ENCODE measurements around the gene AKAP6. TPM values are rescaled to one million over a fixed set of nuclear protein-coding genes. Genes with fewer than 3 reads are reported as not detected.
A peak's percentile ranks its signal among the peaks of the same experiment; 100 is the strongest.

AKAP6 gene
- total RNA-seq, 8 experiments from 2014 or later = 0.76 to 92.9 (median 54.0) TPM

DNA sequence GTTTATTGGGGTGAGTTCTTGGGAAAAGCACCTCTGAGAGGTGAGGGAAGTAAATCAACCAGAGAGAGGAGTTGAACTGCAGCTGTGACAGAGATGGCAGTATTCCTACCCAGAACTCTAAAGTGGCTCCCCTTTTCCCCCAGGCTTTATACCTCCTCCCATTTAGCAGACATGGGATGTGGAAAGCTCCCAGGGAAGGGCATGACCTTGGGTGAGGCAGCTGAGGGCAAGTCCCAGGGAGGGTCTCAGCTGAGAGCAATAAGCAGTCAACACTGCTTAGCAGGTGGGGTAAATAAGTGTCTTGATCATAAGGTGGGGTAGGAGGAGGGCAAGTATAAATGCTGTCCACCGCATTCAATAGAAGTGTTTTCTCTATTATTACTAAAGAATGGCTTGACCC is 143.0 kb downstream of the AKAP6 start:
- in situ Hi-C loops (cut with MboI; ENCODE audit: low pct_unique_long_range_greater_than_20kb in 2 of 9, low sequenced_read_pairs in 9 of 9, unreplicated experiment in 9 of 9) = loop anchor here in 1 of 9 experiments (25.0 kb wide), 2 partner anchors 410 to 535 kb away; no protein-coding TSS in a partner anchor
- H3K4me1 ChIP-seq (replicated peaks in 1 of 2) = peaks cover 12 to 16% of the 10 kb centered on the region in 2 donors
- WGBS, 10 experiments = 67 to 100% (median 100%) methylated on average over 1 of the region's 1 CpG; no CpG with 5 or more reads in 7 of the 10 experiments
- ATAC-seq (replicated peaks in 6 of 8) = peak in 4 of 8 experiments; percentile 7 to 17 (median 14)
- H3K27ac ChIP-seq = no peak overlapping the region
- no peak overlapping the region for H3K4me3 ChIP-seq

- Histone ChIP-seq H3K27ac (no peak overlapping the region), H3K4me3 (no peak overlapping the region), H3K4me1 (replicated peaks in 1 of 2) (peaks cover 12 to 16% of the 10 kb centered on the region in 2 donors)
- in situ Hi-C loops (cut with MboI; ENCODE audit: low pct_unique_long_range_greater_than_20kb in 2 of 9, low sequenced_read_pairs in 9 of 9, unreplicated experiment in 9 of 9) = loop anchor here in 1 of 9 experiments (25.0 kb wide), 2 partner anchors 410 to 535 kb away; no protein-coding TSS in a partner anchor
- WGBS, 10 experiments = 10 to 66% (median 31%) methylated on average over 2 to 4 of the region's 4 CpGs; no CpG with 5 or more reads in 2 of the 10 experiments
- ATAC-seq (replicated peaks in 6 of 8) = peak; percentile 8 to 90 (median 55)
Observed at GRCh38 chr14:32472512-32473463, 143.7 kb downstream of the AKAP6 start.

GRCh38 chr14:32473464-32473855 is 144.4 kb downstream of the AKAP6 start:
- no peak for ATAC-seq (replicated peaks in 6 of 8)
- no peak overlapping the region for H3K27ac ChIP-seq
- 0 to 92% (median 76%) methylated on average over 1 to 3 of the region's 3 CpGs; no CpG with 5 or more reads in 3 of the 10 experiments for WGBS, 10 experiments

GRCh38 chr14:32474478-32475195 is 145.5 kb downstream of the AKAP6 start:
- Histone ChIP-seq H3K27ac (no peak overlapping the region), H3K4me1 (replicated peaks in 1 of 2) (peaks cover 12 to 16% of the 10 kb centered on the region in 2 donors)
- no peak for ATAC-seq (replicated peaks in 6 of 8)

More at GRCh38 chr14:32473464-32473855, 144.4 kb downstream of the AKAP6 start:
- peaks cover 12 to 16% of the 10 kb centered on the region in 2 donors for H3K4me1 ChIP-seq (replicated peaks in 1 of 2)
- in situ Hi-C loops (cut with MboI; ENCODE audit: low pct_unique_long_range_greater_than_20kb in 2 of 9, low sequenced_read_pairs in 9 of 9, unreplicated experiment in 9 of 9) = loop anchor here in 1 of 9 experiments (25.0 kb wide), 2 partner anchors 411 to 536 kb away; no protein-coding TSS in a partner anchor
- no peak overlapping the region for H3K4me3 ChIP-seq

GRCh38 chr14:32476532-32476931 is 147.4 kb downstream of the AKAP6 start:
- WGBS, 10 experiments = 0 to 93% (median 55%) methylated on average over 1 to 4 of the region's 4 CpGs; no CpG with 5 or more reads in 3 of the 10 experiments
- Histone ChIP-seq H3K4me3 (no peak overlapping the region), H3K27ac (no peak overlapping the region), H3K4me1 (replicated peaks in 1 of 2) (peaks cover 12 to 16% of the 10 kb centered on the region in 2 donors)
- in situ Hi-C loops (cut with MboI; ENCODE audit: low pct_unique_long_range_greater_than_20kb in 2 of 9, low sequenced_read_pairs in 9 of 9, unreplicated experiment in 9 of 9) = no loop called here
- no peak for ATAC-seq (replicated peaks in 6 of 8)

More at GRCh38 chr14:32474478-32475195, 145.5 kb downstream of the AKAP6 start:
- H3K4me3 ChIP-seq = no peak overlapping the region
- WGBS, 10 experiments = 45 to 100% (median 76%) methylated on average over 3 to 5 of the region's 5 CpGs
- in situ Hi-C loops (cut with MboI; ENCODE audit: low pct_unique_long_range_greater_than_20kb in 2 of 9, low sequenced_read_pairs in 9 of 9, unreplicated experiment in 9 of 9) = loop anchor here in 1 of 9 experiments (25.0 kb wide), 2 partner anchors 412 to 537 kb away; no protein-coding TSS in a partner anchor

- no peak for ATAC-seq (replicated peaks in 6 of 8)
- no peak overlapping the region for H3K4me3 ChIP-seq
- in situ Hi-C loops (cut with MboI; ENCODE audit: low pct_unique_long_range_greater_than_20kb in 2 of 9, low sequenced_read_pairs in 9 of 9, unreplicated experiment in 9 of 9) = no loop called here
- peaks cover 6 to 9% of the 10 kb centered on the region in 2 donors for H3K4me1 ChIP-seq (replicated peaks in 1 of 2)
- 0 to 100% (median 83%) methylated on average over 1 to 3 of the region's 3 CpGs; no CpG with 5 or more reads in 5 of the 10 experiments for WGBS, 10 experiments
- no peak overlapping the region for H3K27ac ChIP-seq
Observed at GRCh38 chr14:32477396-32477795, 148.3 kb downstream of the AKAP6 start.

DNA sequence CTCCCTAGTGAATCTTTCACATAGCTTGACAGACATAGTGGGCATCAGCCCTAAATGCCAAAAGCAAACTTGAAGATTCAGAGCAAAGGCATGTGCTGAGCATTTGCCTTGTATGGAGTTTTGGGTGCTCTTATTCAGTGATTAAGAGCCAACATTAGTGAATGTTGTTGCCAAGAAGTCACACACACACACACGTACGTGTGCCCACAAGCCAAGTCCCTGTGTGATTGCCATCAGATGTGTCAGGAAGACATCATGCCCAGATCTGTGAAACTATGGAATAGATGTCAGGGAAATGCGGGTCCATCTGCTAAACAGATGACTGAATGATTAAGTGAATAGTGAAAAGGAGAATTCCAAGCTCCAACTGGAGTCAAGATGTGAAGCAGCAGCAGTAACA is 149.0 kb downstream of the AKAP6 start:
- 0 to 100% (median 100%) methylated on average over 1 to 2 of the region's 3 CpGs; no CpG with 5 or more reads in 7 of the 10 experiments for WGBS, 10 experiments
- in situ Hi-C loops (cut with MboI; ENCODE audit: low pct_unique_long_range_greater_than_20kb in 2 of 9, low sequenced_read_pairs in 9 of 9, unreplicated experiment in 9 of 9) = no loop called here
- Histone ChIP-seq H3K27ac (no peak overlapping the region), H3K4me3 (no peak overlapping the region), H3K4me1 (replicated peaks in 1 of 2) (peaks cover 0 to 3% of the 10 kb centered on the region in 2 donors)
- peak in 3 of 8 experiments; percentile 50 to 88 (median 55) for ATAC-seq (replicated peaks in 6 of 8)

- Histone ChIP-seq H3K27ac (no peak overlapping the region), H3K4me3 (no peak overlapping the region), H3K4me1 (replicated peaks in 1 of 2) (no peaks in the 10 kb centered on the region)
- ATAC-seq (replicated peaks in 6 of 8) = peak in 1 of 8 experiments; percentile 21
- 0 to 100% (median 73%) methylated on average over 1 of the region's 1 CpG; no CpG with 5 or more reads in 1 of the 10 experiments for WGBS, 10 experiments
- in situ Hi-C loops (cut with MboI; ENCODE audit: low pct_unique_long_range_greater_than_20kb in 2 of 9, low sequenced_read_pairs in 9 of 9, unreplicated experiment in 9 of 9) = no loop called here
Observed at GRCh38 chr14:32480337-32480736, 151.2 kb downstream of the AKAP6 start.

DNA sequence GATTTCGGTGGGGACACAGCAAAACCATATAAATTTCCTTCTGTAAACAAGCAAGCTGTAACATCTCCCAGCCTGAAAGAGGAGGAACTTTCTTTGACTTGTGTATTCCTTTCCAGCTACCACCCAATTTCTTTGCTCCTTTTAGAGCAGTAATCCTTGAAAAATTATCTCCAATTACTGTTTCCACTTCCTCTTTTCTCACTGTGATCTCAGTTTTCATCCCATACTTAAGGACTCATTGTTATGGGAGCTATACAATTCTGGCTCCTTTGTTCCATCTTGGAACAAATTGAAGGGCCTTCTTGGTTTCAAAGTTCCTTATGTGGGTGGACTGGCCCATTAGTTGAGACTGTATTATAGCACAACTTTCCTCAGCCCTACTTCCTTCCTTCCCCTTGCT is 152.6 kb downstream of the AKAP6 start:
- 0% methylated on average over 1 of the region's 1 CpG; no CpG with 5 or more reads in 7 of the 10 experiments for WGBS, 10 experiments
- no peak overlapping the region for H3K27ac ChIP-seq
- no peak overlapping the region for H3K4me3 ChIP-seq
- H3K4me1 ChIP-seq (replicated peaks in 1 of 2) = no peaks in the 10 kb centered on the region
- no peak for ATAC-seq (replicated peaks in 6 of 8)
- in situ Hi-C loops (cut with MboI; ENCODE audit: low pct_unique_long_range_greater_than_20kb in 2 of 9, low sequenced_read_pairs in 9 of 9, unreplicated experiment in 9 of 9) = no loop called here

GRCh38 chr14:32491416-32492016 is 162.4 kb downstream of the AKAP6 start:
- H3K4me3 ChIP-seq = no peak overlapping the region
- no peak for ATAC-seq (replicated peaks in 6 of 8)
- H3K4me1 ChIP-seq (replicated peaks in 1 of 2) = peaks cover 18% of the 10 kb centered on the region in 2 donors
- no peak overlapping the region for H3K27ac ChIP-seq
- in situ Hi-C loops (cut with MboI; ENCODE audit: low pct_unique_long_range_greater_than_20kb in 2 of 9, low sequenced_read_pairs in 9 of 9, unreplicated experiment in 9 of 9) = no loop called here
- 53 to 100% (median 87%) methylated on average over 1 to 3 of the region's 3 CpGs for WGBS, 10 experiments

DNA sequence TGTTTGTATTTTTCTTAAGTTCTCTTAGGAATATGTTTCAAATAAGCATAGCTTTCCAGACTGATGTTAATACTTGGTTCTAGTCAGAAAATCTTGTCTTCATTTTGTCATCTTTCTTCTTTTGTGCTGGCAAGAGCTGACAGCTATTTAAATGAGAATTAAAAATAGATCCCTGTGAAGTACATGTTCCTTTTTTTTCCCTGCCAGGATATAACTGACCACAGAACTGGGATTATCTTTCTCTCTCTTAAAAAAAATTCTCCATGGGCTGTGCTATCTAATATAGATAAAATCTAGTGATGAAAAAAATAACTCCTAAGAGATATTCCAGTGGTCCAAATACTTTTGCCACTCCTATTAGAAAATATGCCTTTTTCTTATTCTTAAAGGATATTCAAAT is 163.4 kb downstream of the AKAP6 start:
- Histone ChIP-seq H3K4me1 (replicated peaks in 1 of 2) (peaks cover 18% of the 10 kb centered on the region in 2 donors), H3K4me3 (no peak overlapping the region), H3K27ac (no peak overlapping the region)
- in situ Hi-C loops (cut with MboI; ENCODE audit: low pct_unique_long_range_greater_than_20kb in 2 of 9, low sequenced_read_pairs in 9 of 9, unreplicated experiment in 9 of 9) = no loop called here
- ATAC-seq (replicated peaks in 6 of 8) = peak in 3 of 8 experiments; percentile 26 to 56 (median 53)

GRCh38 chr14:32494609-32495434 is 165.7 kb downstream of the AKAP6 start:
- in situ Hi-C loops (cut with MboI; ENCODE audit: low pct_unique_long_range_greater_than_20kb in 2 of 9, low sequenced_read_pairs in 9 of 9, unreplicated experiment in 9 of 9) = no loop called here
- 0 to 100% (median 59%) methylated on average over 2 to 4 of the region's 5 CpGs; no CpG with 5 or more reads in 2 of the 10 experiments for WGBS, 10 experiments
- no peak overlapping the region for H3K4me3 ChIP-seq
- ATAC-seq (replicated peaks in 6 of 8) = peak in 3 of 8 experiments; percentile 26 to 68 (median 52)
- no peak overlapping the region for H3K27ac ChIP-seq
- peaks cover 18% of the 10 kb centered on the region in 2 donors for H3K4me1 ChIP-seq (replicated peaks in 1 of 2)
